Ishikawa (cell line): ENCODE measurements around the gene GALNT6.

Source experiments
- CEBPB ChIP-seq: IDR thresholded peaks from 2 replicates; pipeline ENCODE4 v1.6.1; 2012
- CREB1 ChIP-seq: IDR thresholded peaks from 2 replicates; pipeline ENCODE4 v1.6.1; 2012; ENCODE audit warnings: low read depth
- EP300 ChIP-seq: IDR thresholded peaks from 2 replicates; pipeline ENCODE4 v1.6.1; 2012; ENCODE audit warnings: borderline replicate concordance
- RAD21 ChIP-seq: IDR thresholded peaks from 2 replicates; pipeline ENCODE4 v1.6.1; 2012; ENCODE audit warnings: low read depth
- TAF1 ChIP-seq: IDR thresholded peaks from 2 replicates; pipeline ENCODE4 v1.6.1; 2012; ENCODE audit warnings: low read depth, mild to moderate bottlenecking
- TCF12 ChIP-seq: IDR thresholded peaks from 2 replicates; pipeline ENCODE4 v1.6.1; 2012; ENCODE audit warnings: low read depth
- YY1 ChIP-seq: IDR thresholded peaks from 2 replicates; pipeline ENCODE4 v1.6.1; 2012; ENCODE audit warnings: low read depth
- ZBTB7A ChIP-seq: IDR thresholded peaks from 2 replicates; pipeline ENCODE4 v1.6.1; 2012; ENCODE audit warnings: low read depth
- TF ChIP-seq, protein P1 (sequence below): IDR thresholded peaks from 2 replicates; pipeline ENCODE4 v1.6.1; 2012; ENCODE audit warnings: low read depth, mild to moderate bottlenecking

DNA sequence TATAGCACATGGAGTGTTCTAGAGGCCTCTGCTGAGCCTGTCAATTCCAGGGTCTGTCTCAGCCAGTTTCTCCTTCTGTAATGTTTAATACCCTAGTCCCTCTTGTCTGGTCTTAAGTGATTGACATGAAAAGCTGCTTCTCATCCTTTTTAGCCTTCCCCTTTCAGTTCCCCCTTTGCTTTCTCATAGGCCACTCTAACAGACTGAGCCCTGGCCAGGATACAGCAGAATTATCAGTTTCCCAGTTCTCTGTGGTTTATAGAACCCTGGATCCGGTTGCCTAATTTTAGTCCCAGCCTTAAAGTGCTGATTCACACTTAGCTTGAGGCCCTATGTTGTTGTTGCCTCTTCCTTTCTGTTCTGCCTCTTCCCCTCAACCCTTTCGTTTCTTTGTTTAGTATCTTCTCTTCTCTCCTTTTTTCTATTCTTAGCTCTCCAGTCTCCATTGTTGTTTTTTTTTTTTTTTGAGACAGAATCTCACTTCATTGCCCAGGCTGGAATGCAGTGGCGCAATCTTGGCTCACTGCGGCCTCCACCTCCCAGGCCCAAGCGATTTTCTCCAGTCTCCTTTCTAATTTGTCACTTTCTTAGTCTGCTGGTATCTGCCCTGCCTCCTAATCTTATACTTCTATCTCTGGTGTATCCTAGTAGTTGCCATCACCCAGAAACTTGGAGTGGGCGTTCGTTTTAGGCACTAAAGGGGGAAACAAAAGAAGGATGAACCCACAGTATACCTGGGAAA, 64.3 kb downstream of the GALNT6 start:
- TF ChIP-seq CEBPB (peak; percentile 94), TAF1 (no peak), CREB1 (no peak), EP300 (no peak), ZBTB7A (no peak), YY1 (no peak), TCF12 (no peak), RAD21 (no peak)
- TF ChIP-seq, protein P1, sequence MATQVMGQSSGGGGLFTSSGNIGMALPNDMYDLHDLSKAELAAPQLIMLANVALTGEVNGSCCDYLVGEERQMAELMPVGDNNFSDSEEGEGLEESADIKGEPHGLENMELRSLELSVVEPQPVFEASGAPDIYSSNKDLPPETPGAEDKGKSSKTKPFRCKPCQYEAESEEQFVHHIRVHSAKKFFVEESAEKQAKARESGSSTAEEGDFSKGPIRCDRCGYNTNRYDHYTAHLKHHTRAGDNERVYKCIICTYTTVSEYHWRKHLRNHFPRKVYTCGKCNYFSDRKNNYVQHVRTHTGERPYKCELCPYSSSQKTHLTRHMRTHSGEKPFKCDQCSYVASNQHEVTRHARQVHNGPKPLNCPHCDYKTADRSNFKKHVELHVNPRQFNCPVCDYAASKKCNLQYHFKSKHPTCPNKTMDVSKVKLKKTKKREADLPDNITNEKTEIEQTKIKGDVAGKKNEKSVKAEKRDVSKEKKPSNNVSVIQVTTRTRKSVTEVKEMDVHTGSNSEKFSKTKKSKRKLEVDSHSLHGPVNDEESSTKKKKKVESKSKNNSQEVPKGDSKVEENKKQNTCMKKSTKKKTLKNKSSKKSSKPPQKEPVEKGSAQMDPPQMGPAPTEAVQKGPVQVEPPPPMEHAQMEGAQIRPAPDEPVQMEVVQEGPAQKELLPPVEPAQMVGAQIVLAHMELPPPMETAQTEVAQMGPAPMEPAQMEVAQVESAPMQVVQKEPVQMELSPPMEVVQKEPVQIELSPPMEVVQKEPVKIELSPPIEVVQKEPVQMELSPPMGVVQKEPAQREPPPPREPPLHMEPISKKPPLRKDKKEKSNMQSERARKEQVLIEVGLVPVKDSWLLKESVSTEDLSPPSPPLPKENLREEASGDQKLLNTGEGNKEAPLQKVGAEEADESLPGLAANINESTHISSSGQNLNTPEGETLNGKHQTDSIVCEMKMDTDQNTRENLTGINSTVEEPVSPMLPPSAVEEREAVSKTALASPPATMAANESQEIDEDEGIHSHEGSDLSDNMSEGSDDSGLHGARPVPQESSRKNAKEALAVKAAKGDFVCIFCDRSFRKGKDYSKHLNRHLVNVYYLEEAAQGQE = no peak
